Activated naive CD4-positive, alpha-beta T cell (primary cell): ENCODE data around the gene ALMS1.
"Not testable (repeated sequence)": the region's sequence is repeated elsewhere in the genome, so short reads cannot be mapped to it uniquely, and the experiment has no call there.

Source experiments
- DNase-seq, 4 experiments: peaks; one replicate each; lab custom pipeline; 2025; lab: John Stamatoyannopoulos, UW

ALMS1 gene

DNA sequence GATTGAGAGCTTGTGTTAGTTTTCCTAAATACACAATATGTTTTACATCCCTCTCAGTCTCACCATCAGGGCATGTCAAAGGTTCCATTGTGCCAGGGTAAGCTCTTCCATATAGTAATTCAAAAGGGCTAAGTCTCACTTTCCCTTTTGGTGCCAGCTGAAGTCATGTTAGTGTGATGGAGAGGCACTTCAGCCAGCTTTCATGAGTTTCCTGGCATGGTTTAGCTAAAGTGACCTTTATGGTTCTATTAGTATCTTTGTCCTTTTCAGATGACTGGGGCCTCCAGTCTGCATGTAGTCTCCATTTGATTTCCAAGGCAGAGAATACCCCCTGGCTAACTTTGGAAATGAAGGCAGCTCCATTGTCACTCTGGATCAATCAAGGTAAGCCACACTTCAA is 229.4 kb downstream of the ALMS1 start:
- no peak for DNase-seq

DNA sequence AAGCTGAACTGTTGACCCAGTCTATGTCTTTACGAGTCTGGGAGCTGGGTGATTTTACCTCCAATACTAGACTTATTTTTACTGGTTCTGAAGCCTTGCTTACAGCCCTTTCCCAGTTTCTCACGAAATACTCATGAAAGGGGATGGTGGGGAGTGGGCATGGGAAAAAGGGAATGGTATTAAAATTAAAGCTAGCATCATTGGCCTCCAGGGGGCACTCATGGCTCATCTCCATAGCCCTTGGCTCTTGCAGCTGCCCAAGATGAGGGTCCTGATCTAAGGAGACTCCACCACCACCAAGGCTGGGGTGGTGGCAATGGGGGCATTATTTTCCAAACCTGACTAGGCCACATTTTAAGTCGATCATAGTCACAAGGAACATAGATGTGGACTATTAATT is 234.3 kb downstream of the ALMS1 start:
- DNase-seq, result not testable (repeated sequence)

DNA sequence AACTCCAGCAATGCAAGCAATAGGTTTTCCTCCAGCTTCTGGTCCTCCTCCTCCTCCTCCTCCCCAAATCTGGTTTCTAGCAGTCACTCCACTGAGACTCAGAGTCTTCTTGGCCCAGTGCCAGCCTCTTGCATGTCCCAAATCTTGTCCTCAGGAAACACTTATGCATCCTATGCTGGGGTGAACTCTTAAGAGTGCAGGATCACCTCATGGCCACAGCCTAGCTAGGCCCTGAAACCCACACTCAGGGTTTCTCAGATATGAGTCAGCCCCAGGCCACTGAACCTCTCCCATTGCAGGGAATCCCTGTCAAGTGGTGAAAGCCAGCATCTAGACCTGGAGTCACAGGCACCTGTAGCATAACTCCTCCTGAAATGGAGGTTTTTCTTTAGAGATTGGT is 238.4 kb downstream of the ALMS1 start:
- not testable (repeated sequence) for DNase-seq

DNA sequence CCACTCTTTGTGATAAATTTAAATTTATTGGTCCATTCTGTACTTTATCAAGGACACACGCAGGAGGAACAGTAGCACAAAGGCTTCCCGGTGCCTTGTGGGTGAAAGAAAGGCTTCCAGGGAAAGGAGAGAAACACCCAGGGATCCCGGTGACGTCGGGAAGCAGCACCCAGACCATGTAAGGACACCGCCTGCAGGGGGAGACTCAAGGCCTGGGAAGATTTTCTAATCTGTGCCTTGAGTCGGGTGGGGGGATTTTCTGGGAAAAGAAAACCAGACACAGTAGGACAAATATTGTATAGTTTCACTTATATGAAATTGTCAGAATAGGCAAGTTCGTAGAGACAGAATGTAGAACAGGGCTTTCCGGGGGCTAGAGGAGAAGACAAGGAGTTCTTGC is 239.0 kb downstream of the ALMS1 start:
- DNase-seq, result not testable (repeated sequence)

DNA sequence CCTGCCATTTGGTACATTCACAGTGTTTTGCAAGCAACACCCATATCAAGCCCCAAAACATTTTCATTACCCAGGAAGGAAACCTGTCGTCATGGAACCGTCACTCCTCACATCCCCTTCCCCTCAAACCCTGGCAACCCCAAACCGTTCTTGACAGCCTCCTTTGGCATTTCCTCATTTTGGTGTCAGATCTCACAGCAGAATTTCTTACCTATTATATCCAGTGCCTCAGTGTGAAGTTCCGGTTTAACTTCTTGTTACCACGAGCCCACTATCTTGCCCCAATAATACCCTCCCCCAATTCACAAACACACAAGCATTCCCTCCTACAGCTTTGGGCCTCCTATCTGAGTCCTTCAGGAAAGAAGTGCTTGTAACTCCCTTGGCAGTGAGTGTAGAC is 240.6 kb downstream of the ALMS1 start:
- DNase-seq, result not testable (repeated sequence)

DNA sequence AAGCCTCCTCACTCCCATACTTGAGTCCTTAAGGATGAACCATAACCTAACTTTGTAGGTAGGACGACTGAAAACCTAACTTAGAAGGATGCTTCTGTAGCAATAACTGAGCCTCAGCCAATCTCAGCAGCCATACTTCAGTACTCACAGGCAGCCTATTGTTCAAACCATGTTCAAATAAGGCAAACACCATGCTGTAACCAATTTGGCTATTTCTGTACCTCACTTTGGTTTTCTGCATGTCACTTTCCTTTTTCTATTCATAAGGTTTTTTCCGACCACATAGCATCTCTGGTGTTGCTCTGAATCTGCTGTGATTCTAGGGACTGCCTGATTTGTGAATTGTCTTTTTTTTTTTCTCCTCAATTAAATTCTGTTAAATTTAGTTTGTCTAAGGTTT is 242.9 kb downstream of the ALMS1 start:
- not testable (repeated sequence) for DNase-seq

DNA sequence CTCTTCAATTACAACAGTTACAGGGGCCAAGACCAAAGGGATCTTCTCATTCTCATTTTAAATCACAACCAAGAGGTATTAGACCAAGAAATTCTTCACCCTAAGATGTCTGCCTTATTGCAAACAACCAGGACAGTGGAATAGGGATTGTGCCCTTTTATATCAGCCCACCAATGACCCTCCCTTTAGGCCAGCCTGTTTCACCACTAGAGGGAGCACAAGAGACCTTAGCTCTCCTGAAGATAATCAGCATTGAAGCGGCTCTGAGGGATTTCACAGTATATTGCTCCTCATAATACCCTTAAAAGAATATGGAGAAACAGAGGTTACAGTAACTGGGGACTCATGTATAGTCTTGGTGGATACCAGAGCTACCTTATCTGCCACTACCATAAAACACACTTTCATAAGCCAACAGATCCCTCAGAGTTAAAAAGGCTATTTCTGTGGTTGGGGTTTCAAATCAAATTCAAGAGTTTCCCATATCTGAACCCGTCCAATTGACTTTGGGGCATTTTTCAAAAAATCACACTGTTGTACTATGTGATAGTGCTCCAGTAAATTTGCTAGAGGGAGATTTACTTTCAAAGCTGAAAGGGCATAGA is 245.1 kb downstream of the ALMS1 start:
- DNase-seq, result not testable (repeated sequence)

DNA sequence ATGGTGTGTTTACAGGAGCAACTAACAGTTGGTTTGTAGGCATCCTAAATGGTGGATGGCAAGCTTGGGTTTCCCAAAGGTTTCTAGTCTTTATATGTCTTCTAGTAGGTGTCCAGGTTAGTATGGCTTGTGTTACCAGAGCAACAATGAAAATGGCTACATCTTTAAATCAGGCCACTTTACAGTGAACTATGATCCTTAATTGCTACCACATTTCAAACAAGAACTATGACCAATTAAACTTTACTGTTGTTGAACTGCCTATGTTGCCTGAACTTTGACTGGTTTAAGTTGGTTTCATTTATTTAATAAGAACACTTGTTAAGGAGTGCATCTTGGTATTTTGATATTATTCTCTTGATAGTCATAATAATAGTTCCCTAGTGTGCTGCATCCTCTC is 251.3 kb downstream of the ALMS1 start:
- DNase-seq, result not testable (repeated sequence)

DNA sequence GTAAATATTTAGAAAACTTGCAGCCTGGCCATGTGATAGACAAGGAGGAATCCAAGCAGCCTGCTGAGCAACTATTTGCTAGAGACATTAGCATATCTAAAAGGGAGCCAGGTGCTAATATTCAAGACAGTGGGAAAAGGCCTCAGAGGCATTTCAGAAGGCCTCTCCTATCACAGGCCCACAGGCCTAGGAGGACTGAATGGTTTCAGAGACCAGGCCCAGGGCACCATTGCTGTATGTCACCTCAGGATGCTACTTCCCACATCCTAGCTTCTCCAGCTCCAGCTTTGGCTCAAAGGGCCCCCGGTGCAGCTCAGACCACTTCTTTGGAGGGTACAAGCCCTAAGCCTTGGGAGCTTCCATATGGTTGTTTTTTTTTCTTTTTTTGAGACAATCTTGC is 252.8 kb downstream of the ALMS1 start:
- no peak for DNase-seq

DNA sequence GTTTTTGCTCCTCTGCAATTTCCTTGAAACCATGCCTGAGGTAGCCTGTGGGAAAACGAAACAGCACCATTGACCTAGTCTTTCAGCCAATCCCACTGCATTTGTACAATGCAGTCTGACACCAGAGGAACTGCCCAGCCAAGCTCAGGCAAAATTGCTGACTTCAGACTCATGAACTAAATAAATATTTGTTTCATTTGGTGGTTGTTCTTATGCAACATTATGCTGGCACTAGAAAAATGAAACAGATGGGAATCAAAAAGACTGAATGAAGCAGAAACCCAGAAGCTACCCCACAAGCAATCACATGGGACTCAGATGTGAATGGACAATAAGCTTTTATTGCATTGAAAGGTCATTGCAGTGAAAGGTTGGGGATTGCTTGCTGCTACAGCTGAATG is 254.9 kb downstream of the ALMS1 start:
- DNase-seq, result no peak

DNA sequence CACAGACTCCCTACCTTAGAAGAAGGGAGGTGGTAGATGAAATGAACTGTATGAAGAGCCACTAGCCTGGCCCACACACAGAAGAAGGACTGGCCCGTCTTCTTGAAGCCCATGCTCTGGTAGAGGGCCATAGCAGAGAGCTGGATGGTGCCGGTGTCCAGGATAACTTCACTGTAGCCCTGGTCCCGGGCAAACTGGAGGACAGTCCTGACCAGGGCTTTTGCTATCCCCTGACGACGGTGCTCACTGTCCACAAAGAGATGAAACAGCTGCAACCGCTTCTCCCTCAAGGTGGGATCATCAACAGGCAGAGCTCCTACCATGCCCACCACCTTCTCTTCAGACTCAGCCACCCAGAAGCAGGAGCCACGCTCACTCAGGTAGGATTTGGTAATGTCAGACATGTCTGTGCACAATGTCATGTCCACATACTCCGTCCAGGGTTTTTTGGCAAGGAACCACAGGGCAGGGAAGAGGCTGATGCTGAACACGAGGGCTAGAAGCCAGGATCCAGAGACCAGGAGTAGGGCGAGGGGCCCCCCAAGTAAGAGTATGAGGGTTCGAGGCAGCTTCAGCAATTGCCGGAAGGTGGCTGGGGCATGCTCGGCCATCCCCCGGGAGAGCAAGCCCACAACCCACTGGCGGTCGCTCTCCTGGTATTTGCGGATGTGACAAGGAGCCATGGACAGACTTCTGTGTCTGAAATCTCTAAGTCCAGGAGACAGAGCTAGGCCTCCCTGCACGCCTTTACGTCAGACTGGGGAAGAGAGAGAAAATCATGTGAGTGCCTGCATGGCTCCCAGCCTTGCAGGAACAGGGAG is 255.5 kb downstream of the ALMS1 start:
- no peak for DNase-seq

DNA sequence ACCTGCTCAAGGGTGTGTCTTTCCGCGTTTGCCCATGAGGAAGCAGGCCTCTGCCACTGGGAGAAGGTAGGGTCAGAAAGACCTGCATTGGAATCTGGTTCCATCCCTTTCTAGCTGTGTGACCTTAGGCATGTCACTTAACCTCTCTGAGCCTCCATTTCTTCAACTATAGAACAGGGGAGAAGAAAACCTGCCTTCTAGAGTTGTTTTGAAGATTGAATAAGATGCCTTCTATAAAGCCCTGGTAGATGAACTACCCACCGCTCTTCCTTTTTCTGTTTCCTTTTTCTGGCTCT is 256.1 kb downstream of the ALMS1 start:
- no peak for DNase-seq

DNA sequence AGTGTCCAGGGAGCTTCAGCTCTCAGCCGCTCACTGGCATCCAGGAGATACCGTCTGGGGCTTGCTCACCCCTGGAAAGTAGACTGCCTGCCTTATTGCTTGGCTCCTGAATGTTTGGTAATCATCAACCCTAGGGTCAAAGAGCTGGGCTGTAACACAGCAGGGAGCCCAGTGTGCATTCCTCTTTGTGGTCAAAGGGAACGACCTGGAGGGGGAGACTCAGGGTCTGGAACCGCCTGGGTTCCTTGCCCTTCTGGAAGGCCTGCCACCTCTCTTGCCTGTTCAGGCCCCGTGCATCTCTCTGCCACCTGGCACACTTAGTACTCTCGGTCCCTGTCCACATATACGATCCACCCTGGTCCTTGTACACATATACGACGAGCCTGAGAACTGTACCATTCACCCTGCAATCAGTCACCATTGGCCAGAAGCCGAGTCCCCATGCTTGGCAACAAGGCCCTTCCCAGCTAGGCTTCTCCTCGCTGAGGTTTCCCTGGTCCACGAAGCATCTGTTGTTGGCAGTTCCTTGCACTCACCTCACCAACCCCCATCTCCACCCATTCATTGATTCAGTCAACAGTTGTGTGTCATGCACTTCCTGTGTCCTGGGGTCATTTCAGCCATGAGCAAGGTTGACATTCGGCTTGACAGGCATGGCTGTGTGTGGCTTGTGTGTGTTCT is 256.8 kb downstream of the ALMS1 start, which contains the start of gene NAT8:
TSS of gene NAT8 (minus strand) at position 85 of the 681 bp plus-strand sequence. CDS start 794 bp downstream, outside the sequence.
- no peak for DNase-seq

DNA sequence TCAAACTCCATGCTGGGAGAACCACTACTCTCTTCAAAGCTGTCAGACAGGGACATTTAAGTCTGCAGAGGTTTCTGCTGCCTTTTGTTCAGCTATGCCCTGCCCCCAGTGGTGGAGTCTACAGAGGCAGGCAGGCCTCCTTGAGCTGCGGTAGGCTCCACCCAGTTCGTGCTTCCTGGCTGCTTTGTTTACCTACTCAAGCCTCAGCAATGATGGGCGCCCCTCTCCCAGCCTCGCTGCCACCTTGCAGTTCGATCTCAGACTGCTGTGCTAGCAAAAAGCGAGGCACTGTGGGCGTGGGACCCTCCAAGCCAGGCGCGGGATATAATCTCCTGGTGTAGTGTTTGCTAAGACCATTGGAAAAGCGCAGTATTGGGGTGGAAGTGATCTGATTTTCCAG is 262.1 kb downstream of the ALMS1 start:
- DNase-seq, result not testable (repeated sequence)

DNA sequence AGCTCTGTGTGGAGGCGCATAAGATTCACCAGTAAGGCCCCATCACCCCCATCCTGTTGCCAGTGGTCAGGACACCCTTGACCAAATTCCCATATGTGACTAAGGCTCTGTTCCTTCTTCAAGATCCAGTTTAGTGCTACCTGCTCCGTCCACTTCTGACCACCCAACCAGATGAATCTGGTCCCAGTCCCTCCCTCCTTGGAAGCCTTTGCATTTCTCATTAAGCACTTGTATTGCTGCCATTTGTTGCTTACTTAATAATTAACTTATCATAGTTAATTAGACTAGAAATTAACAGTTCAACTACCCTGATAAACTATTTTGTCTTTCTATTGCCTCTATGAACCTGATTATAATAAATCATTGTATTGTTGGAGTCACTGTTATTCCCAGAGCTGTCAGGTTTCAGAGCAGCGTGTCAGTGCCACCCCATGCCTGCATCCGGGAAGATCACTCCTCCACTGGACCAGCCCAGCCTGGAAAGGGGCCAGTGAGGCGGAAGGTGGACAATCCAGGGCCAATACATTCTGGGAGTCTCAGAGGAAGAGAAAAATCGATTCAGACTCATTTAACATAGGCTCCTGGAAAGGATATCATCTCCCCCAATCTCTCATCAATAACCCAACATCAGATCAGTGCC is 266.1 kb downstream of the ALMS1 start:
- DNase-seq, result no peak

DNA sequence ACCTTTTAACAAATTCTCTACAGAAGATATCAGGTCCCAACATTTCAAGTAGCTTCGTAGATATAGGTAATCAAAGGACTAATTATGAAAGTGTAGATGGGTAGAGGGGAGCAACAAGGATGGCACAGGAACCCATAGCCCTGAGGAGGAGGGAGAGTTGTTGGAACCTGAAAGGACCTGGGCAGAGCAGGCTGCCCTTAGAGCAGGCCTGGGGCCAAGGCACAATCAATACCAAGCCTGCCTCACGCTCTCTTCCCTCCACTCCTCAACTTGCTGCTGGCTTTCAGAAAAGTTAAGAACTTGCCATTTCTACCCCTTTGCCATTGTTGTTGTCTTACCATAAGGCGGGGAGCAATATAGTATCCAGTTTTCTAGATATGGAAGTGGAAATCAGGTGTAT is 266.7 kb downstream of the ALMS1 start:
- DNase-seq, result no peak

DNA sequence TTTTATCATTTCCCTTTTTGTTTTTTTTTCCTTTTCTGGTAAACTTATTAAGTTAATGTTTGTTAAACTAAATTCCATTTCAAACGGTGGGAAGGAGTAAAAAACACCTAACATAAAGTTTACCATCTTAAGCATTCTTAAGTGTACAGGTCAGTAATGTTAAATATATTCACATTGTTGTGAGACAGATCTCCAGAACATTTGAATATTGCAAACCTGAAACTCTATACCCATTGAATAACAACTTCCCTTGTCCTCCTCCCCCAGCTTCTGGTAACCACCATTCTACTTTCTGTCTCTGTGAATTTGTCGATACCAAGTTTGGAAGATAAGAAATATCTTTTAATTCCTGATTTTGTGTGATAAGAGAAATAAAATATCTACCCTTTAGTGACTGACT is 268.5 kb downstream of the ALMS1 start:
- DNase-seq, result no peak
